Activated T-helper 2 cell treated with anti-CD3 and anti-CD28 coated beads, Interferon-gamma antibody, Interleukin-2, Interleukin-4, amounts not matched to agents 10 μg/mL and 5 μg/mL and 100 μg/mL, durations not matched to agents 14 hours and 24 hours and 36 hours (primary cell): Measurements from ENCODE around the gene PSEN1. TPM values are rescaled to one million over a fixed set of nuclear protein-coding genes. Genes with fewer than 3 reads are reported as not detected.
A peak's percentile ranks its signal among the peaks of the same experiment; 100 is the strongest.

Source experiments
- DNase-seq: peaks from one replicate; pipeline ENCODE4 v3.0.0; 2021; ENCODE audit warnings: low spot score
- H3K27ac Mint-ChIP-seq: one replicate; pipeline ENCODE4 v1.8.0; 2021; ENCODE audit warnings: mixed read lengths
- H3K27me3 Mint-ChIP-seq: one replicate; pipeline ENCODE4 v1.8.0; 2021; ENCODE audit warnings: low read depth, mixed read lengths
- H3K36me3 Mint-ChIP-seq: one replicate; pipeline ENCODE4 v1.8.0; 2021; ENCODE audit warnings: low read depth, mixed read lengths
- H3K4me1 Mint-ChIP-seq: one replicate; pipeline ENCODE4 v1.8.0; 2021; ENCODE audit warnings: low read depth, mixed read lengths
- H3K4me3 Mint-ChIP-seq: one replicate; pipeline ENCODE4 v1.8.0; 2021; ENCODE audit warnings: low read depth, mild to moderate bottlenecking, moderate library complexity, mixed read lengths
- H3K9me3 Mint-ChIP-seq: one replicate; pipeline ENCODE4 v1.8.0; 2021; ENCODE audit warnings: mixed read lengths
- intact Hi-C: fragments of 100-400 bp; cut with micrococcal nuclease; formaldehyde crosslinking; loops from one replicate; pipeline ENCODE4 v1.15.1; 2023
- total RNA-seq: library from RNA; stranded (reverse); gene quantifications from 2 replicates; pipeline ENCODE4 v1.2.3, GENCODE V29; 2022

The PSEN1 gene
- total RNA-seq, 1 donor from 2014 or later, result 36.5 TPM

- Mint-ChIP-seq H3K27me3 (no peaks in the 10 kb centered on the region), H3K4me1 (peaks cover 14% of the 10 kb centered on the region), H3K27ac (peak overlapping the region; percentile 98), H3K4me3 (peak overlapping the region; percentile 87), H3K9me3 (peaks cover 16% of the 10 kb centered on the region), H3K36me3 (peaks cover 25% of the 10 kb centered on the region)
- DNase-seq, result no peak
- intact Hi-C loops, result loop anchor here (1.0 to 2.0 kb wide), 2 partner anchors 78 to 433 kb away; partner anchors contain the start of genes ACOT2 and RBM25
Observed at GRCh38 chr14:73136085-73136386, 271 bp upstream of the PSEN1 start.

- intact Hi-C loops, result no loop called here
- Mint-ChIP-seq H3K36me3 (peaks cover 17% of the 10 kb centered on the region), H3K4me3 (no peak overlapping the region), H3K27me3 (no peaks in the 10 kb centered on the region), H3K27ac (peak overlapping the region; percentile 10), H3K4me1 (peaks cover 27% of the 10 kb centered on the region), H3K9me3 (no peaks in the 10 kb centered on the region)
- DNase-seq, result no peak
Observed at GRCh38 chr14:73140811-73141323, 4.6 kb downstream of the PSEN1 start.

- peak overlapping the region; percentile 65 for H3K27ac Mint-ChIP-seq
Observed at GRCh38 chr14:73142216-73142615, 5.9 kb downstream of the PSEN1 start.

GRCh38 chr14:73143003-73143402 is 6.7 kb downstream of the PSEN1 start:
- Mint-ChIP-seq H3K4me1 (peaks cover 24% of the 10 kb centered on the region), H3K27me3 (no peaks in the 10 kb centered on the region), H3K27ac (peak overlapping the region; percentile 30), H3K9me3 (no peaks in the 10 kb centered on the region), H3K36me3 (peaks cover 12% of the 10 kb centered on the region), H3K4me3 (no peak overlapping the region)
- DNase-seq, result no peak
- intact Hi-C loops, result no loop called here

More at GRCh38 chr14:73142216-73142615, 5.9 kb downstream of the PSEN1 start:
- no peak for DNase-seq
- intact Hi-C loops, result no loop called here
- Mint-ChIP-seq H3K36me3 (peaks cover 16% of the 10 kb centered on the region), H3K27me3 (no peaks in the 10 kb centered on the region), H3K4me1 (peaks cover 28% of the 10 kb centered on the region), H3K9me3 (no peaks in the 10 kb centered on the region), H3K4me3 (no peak overlapping the region)

GRCh38 chr14:73143617-73144016 is 7.3 kb downstream of the PSEN1 start:
- Mint-ChIP-seq H3K4me1 (peaks cover 24% of the 10 kb centered on the region), H3K9me3 (no peaks in the 10 kb centered on the region), H3K27ac (no peak overlapping the region), H3K36me3 (peaks cover 16% of the 10 kb centered on the region), H3K4me3 (no peak overlapping the region), H3K27me3 (no peaks in the 10 kb centered on the region)
- no peak for DNase-seq
- intact Hi-C loops, result no loop called here

- H3K36me3 Mint-ChIP-seq, result peaks cover 30% of the 10 kb centered on the region
- H3K4me1 Mint-ChIP-seq, result peaks cover 24% of the 10 kb centered on the region
- intact Hi-C loops, result no loop called here
- H3K27me3 Mint-ChIP-seq, result no peaks in the 10 kb centered on the region
- no peaks in the 10 kb centered on the region for H3K9me3 Mint-ChIP-seq
- H3K4me3 Mint-ChIP-seq, result no peak overlapping the region
- no peak overlapping the region for H3K27ac Mint-ChIP-seq
- DNase-seq, result no peak
Observed at GRCh38 chr14:73145371-73145770, 9.1 kb downstream of the PSEN1 start.

- H3K36me3 Mint-ChIP-seq, result peaks cover 25% of the 10 kb centered on the region
- no peak overlapping the region for H3K27ac Mint-ChIP-seq
- no peak for DNase-seq
- H3K9me3 Mint-ChIP-seq, result no peaks in the 10 kb centered on the region
- intact Hi-C loops, result no loop called here
- H3K4me3 Mint-ChIP-seq, result no peak overlapping the region
- no peaks in the 10 kb centered on the region for H3K27me3 Mint-ChIP-seq
- peaks cover 20% of the 10 kb centered on the region for H3K4me1 Mint-ChIP-seq
Observed at GRCh38 chr14:73146111-73146510, 9.8 kb downstream of the PSEN1 start.

GRCh38 chr14:73149753-73150152 is 13.4 kb downstream of the PSEN1 start:
- H3K9me3 Mint-ChIP-seq, result no peaks in the 10 kb centered on the region
- intact Hi-C loops, result no loop called here
- no peak overlapping the region for H3K27ac Mint-ChIP-seq
- H3K4me1 Mint-ChIP-seq, result peaks cover 4% of the 10 kb centered on the region
- H3K4me3 Mint-ChIP-seq, result no peak overlapping the region
- peaks cover 39% of the 10 kb centered on the region for H3K36me3 Mint-ChIP-seq
- H3K27me3 Mint-ChIP-seq, result no peaks in the 10 kb centered on the region
- no peak for DNase-seq

- Mint-ChIP-seq H3K27me3 (no peaks in the 10 kb centered on the region), H3K27ac (no peak overlapping the region), H3K4me3 (no peak overlapping the region), H3K4me1 (no peaks in the 10 kb centered on the region), H3K9me3 (no peaks in the 10 kb centered on the region), H3K36me3 (peaks cover 50% of the 10 kb centered on the region)
- intact Hi-C loops, result no loop called here
- DNase-seq, result no peak
Observed at GRCh38 chr14:73153272-73153671, 17.0 kb downstream of the PSEN1 start.

GRCh38 chr14:73162251-73162650 is 25.9 kb downstream of the PSEN1 start:
- Mint-ChIP-seq H3K36me3 (peaks cover 60% of the 10 kb centered on the region), H3K27me3 (no peaks in the 10 kb centered on the region), H3K4me1 (no peaks in the 10 kb centered on the region), H3K27ac (no peak overlapping the region), H3K4me3 (no peak overlapping the region), H3K9me3 (no peaks in the 10 kb centered on the region)
- DNase-seq, result no peak
- intact Hi-C loops, result no loop called here

- no peak for DNase-seq
- Mint-ChIP-seq H3K27me3 (no peaks in the 10 kb centered on the region), H3K4me1 (peaks cover 1% of the 10 kb centered on the region), H3K9me3 (no peaks in the 10 kb centered on the region), H3K27ac (no peak overlapping the region), H3K36me3 (peaks cover 49% of the 10 kb centered on the region), H3K4me3 (no peak overlapping the region)
- intact Hi-C loops, result no loop called here
Observed at GRCh38 chr14:73166399-73166798, 30.1 kb downstream of the PSEN1 start.

GRCh38 chr14:73167727-73168126 is 31.4 kb downstream of the PSEN1 start:
- H3K36me3 Mint-ChIP-seq, result peaks cover 50% of the 10 kb centered on the region
- no peaks in the 10 kb centered on the region for H3K27me3 Mint-ChIP-seq
- no peaks in the 10 kb centered on the region for H3K9me3 Mint-ChIP-seq
- no peak overlapping the region for H3K27ac Mint-ChIP-seq
- H3K4me3 Mint-ChIP-seq, result no peak overlapping the region
- no peak for DNase-seq
- peaks cover 1% of the 10 kb centered on the region for H3K4me1 Mint-ChIP-seq
- intact Hi-C loops, result no loop called here

- Mint-ChIP-seq H3K36me3 (peaks cover 52% of the 10 kb centered on the region), H3K4me1 (peaks cover 3% of the 10 kb centered on the region), H3K9me3 (no peaks in the 10 kb centered on the region), H3K27me3 (no peaks in the 10 kb centered on the region), H3K27ac (no peak overlapping the region), H3K4me3 (no peak overlapping the region)
- DNase-seq, result no peak
- intact Hi-C loops, result no loop called here
Observed at GRCh38 chr14:73168274-73168673, 32.0 kb downstream of the PSEN1 start.

- Mint-ChIP-seq H3K4me1 (peaks cover 3% of the 10 kb centered on the region), H3K4me3 (no peak overlapping the region), H3K36me3 (peaks cover 51% of the 10 kb centered on the region), H3K27ac (no peak overlapping the region), H3K9me3 (no peaks in the 10 kb centered on the region), H3K27me3 (no peaks in the 10 kb centered on the region)
- no peak for DNase-seq
- intact Hi-C loops, result no loop called here
Observed at GRCh38 chr14:73168691-73169090, 32.4 kb downstream of the PSEN1 start.
